Fibroblast of gingiva (primary cell): ENCODE results near the gene RNF180.
"Not testable (repeated sequence)": the region's sequence is repeated elsewhere in the genome, so short reads cannot be mapped to it uniquely, and the experiment has no call there.

Source experiments
- DNase-seq: peaks from one replicate; pipeline ENCODE4 v3.0.0-alpha.2; 2011; ENCODE audit warnings: low read depth

Gene RNF180

DNA sequence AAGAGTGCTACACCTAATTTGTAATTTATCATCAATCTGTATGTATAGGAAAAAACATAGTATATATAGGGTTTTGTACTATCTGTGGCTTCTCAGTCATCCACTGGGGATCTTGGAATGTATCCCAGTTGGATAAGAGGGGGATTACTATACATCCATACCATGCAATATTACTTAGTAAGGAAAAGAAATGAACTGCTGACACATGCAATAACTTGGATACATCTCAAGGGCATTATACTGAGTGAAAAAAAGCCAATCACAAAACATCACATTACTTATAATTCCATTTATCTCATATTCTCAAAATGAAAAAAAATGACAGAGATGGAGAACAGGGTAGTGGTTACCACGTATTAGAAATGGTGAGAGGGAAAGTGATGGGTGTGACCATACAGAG, 231.9 kb downstream of the RNF180 start:
- DNase-seq, result no peak

DNA sequence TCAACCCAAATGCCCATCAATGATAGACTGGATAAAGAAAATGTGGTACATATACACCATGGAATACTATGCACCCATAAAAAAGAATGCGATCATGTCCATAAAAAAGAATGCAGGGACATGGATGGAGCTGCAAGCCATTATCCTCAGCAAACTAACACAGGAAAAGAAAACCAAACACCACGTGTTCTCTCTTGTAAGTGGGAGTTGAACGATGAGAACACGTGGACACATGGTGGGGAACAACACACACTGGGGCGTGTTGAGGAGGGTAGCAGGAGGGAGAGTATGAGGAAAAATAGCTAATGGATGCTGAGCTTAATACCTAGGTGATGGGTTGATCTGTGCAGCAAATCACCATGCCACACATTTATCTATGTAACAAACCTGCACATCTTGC, 233.1 kb downstream of the RNF180 start:
- not testable (repeated sequence) for DNase-seq

DNA sequence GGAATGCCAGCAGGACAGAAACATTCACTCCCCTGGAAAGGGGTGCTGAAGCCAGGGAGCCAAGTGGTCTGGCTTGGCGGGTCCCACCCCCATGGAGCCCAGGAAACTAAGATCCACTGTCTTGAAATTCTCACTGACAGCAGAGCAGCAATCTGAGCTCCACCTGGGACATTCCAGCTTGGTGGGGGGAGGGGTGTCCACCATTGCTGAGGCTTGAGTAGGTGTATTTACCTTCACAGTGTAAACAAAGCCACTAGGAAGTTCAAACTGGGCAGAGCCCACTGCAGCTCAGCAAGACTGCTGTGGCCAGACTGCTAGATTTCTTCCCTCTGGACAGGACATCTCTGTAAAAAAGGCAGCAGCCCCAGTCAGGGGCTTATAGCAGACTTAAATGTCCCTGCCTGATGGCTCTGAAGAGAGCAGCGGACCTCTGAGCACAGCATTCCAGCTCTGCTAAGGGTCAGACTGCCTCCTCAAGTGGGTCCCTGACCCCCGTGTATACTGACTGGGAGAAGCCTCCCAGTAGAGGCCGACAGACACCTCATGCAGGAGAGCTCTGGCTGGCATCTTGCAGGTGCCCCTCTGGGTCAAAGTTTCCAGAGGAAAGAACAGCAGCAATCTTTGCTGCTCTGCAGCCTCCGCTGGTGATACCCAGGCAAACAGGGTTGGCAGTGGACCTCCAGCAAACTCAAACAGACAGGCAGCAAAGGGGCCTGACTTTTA, 241.6 kb downstream of the RNF180 start:
- not testable (repeated sequence) for DNase-seq

DNA sequence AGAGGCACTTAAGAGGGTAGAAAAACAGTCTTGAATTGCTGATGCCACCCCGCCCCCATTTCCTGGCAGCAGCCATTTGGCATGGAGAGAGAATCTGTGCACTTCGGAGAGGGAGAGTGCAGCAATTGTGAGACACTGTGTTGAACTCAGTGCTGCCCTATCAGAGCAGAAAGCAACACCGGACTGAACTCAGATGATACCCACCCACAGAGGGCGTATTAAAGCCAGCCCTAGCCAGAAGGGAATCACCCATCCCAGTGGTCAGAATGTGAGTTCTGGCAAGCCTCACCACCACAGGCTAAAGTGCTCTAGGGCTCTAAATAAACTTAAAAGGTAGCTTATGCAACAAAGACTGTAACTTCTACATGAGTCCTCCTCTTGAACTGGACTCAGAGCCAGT, 251.7 kb downstream of the RNF180 start:
- no peak for DNase-seq

DNA sequence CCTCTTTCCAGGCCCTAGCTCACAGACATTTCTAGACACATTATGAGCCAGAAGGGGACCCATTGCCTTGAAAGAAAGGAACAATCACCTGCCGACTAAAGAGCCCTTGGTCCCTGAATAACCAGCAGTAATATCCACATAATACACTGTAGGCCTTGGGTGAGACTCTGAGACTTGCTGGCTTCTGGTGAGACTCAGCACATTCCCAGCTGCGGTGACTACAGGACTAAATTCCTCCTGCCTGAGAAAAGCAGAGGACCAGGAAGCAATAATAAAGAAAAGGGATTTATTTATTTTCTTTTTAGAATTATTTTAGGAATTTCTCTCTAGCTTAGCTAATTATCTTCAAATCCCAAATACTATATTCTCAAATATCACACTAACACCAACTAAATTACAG, 252.4 kb downstream of the RNF180 start:
- DNase-seq, result no peak
